ENCODE data around the gene RFT1.

Gene RFT1

GRCh38 chr3:53142986-53143385 is 12.8 kb upstream of the RFT1 start:
- Histone ChIP-seq H3K4me2 (ENCODE audit: low read length) (no peak overlapping the region), H3K36me3 (ENCODE audit: insufficient read depth, low read length) (no peaks in the 10 kb centered on the region), H3K27ac (ENCODE audit: low read depth, low read length, poor library complexity, severe bottlenecking) (no peak overlapping the region), H3K79me2 (ENCODE audit: insufficient read depth, low read length) (no peaks in the 10 kb centered on the region), H2AFZ (ENCODE audit: low read length) (no peak overlapping the region), H3K9ac (ENCODE audit: low read length) (no peak overlapping the region), H3K4me3 (ENCODE audit: low read depth, low read length, poor library complexity, severe bottlenecking) (no peak overlapping the region), H4K20me1 (ENCODE audit: insufficient read depth, low read length) (no peaks in the 10 kb centered on the region), H3F3A (ENCODE audit: insufficient read depth, low read length) (no peaks in the 10 kb centered on the region), H3K4me1 (ENCODE audit: insufficient read depth, low read length, severe bottlenecking) (peaks cover 6% of the 10 kb centered on the region), H3K27me3 (ENCODE audit: insufficient read depth, low read length) (no peaks in the 10 kb centered on the region), H3K9me3 (ENCODE audit: low read length) (no peaks in the 10 kb centered on the region), H3K9me2 (ENCODE audit: low read depth, low read length) (no peaks in the 10 kb centered on the region)
- TF ChIP-seq EZH2 (IDR thresholded peaks at IDR 0.05; ENCODE audit: borderline replicate concordance, low read length), result no peak
- TF ChIP-seq CTCF (IDR thresholded peaks at IDR 0.05; ENCODE audit: low read length), result no peak

- no peak overlapping the region for H3K4me3 ChIP-seq (ENCODE audit: low read depth, low read length, poor library complexity, severe bottlenecking)
- no peak overlapping the region for H3K27ac ChIP-seq (ENCODE audit: low read depth, low read length, poor library complexity, severe bottlenecking)
- H3K36me3 ChIP-seq (ENCODE audit: insufficient read depth, low read length), result no peaks in the 10 kb centered on the region
- H3K4me1 ChIP-seq (ENCODE audit: insufficient read depth, low read length, severe bottlenecking), result peaks cover 10% of the 10 kb centered on the region
- H3K27me3 ChIP-seq (ENCODE audit: insufficient read depth, low read length), result no peaks in the 10 kb centered on the region
- no peak overlapping the region for H2AFZ ChIP-seq (ENCODE audit: low read length)
- H3K9me2 ChIP-seq (ENCODE audit: low read depth, low read length), result no peaks in the 10 kb centered on the region
- no peak overlapping the region for H3K4me2 ChIP-seq (ENCODE audit: low read length)
- H3K79me2 ChIP-seq (ENCODE audit: insufficient read depth, low read length), result no peaks in the 10 kb centered on the region
- H4K20me1 ChIP-seq (ENCODE audit: insufficient read depth, low read length), result no peaks in the 10 kb centered on the region
- TF ChIP-seq EZH2 (IDR thresholded peaks at IDR 0.05; ENCODE audit: borderline replicate concordance, low read length), result no peak
- no peak for TF ChIP-seq CTCF (IDR thresholded peaks at IDR 0.05; ENCODE audit: low read length)
- no peaks in the 10 kb centered on the region for H3K9me3 ChIP-seq (ENCODE audit: low read length)
- no peak overlapping the region for H3K9ac ChIP-seq (ENCODE audit: low read length)
- no peaks in the 10 kb centered on the region for H3F3A ChIP-seq (ENCODE audit: insufficient read depth, low read length)
Measured at GRCh38 chr3:53140847-53141845, 10.9 kb upstream of the RFT1 start.

- H4K20me1 ChIP-seq (ENCODE audit: insufficient read depth, low read length), result no peaks in the 10 kb centered on the region
- H3K4me1 ChIP-seq (ENCODE audit: insufficient read depth, low read length, severe bottlenecking), result peaks cover 10% of the 10 kb centered on the region
- H3K27me3 ChIP-seq (ENCODE audit: insufficient read depth, low read length), result no peaks in the 10 kb centered on the region
- no peaks in the 10 kb centered on the region for H3K9me3 ChIP-seq (ENCODE audit: low read length)
- no peaks in the 10 kb centered on the region for H3K36me3 ChIP-seq (ENCODE audit: insufficient read depth, low read length)
- H3F3A ChIP-seq (ENCODE audit: insufficient read depth, low read length), result no peaks in the 10 kb centered on the region
- H2AFZ ChIP-seq (ENCODE audit: low read length), result no peak overlapping the region
- H3K4me2 ChIP-seq (ENCODE audit: low read length), result no peak overlapping the region
- H3K9ac ChIP-seq (ENCODE audit: low read length), result no peak overlapping the region
- no peaks in the 10 kb centered on the region for H3K79me2 ChIP-seq (ENCODE audit: insufficient read depth, low read length)
- no peak overlapping the region for H3K27ac ChIP-seq (ENCODE audit: low read depth, low read length, poor library complexity, severe bottlenecking)
- no peak overlapping the region for H3K4me3 ChIP-seq (ENCODE audit: low read depth, low read length, poor library complexity, severe bottlenecking)
- no peak for TF ChIP-seq EZH2 (IDR thresholded peaks at IDR 0.05; ENCODE audit: borderline replicate concordance, low read length)
- H3K9me2 ChIP-seq (ENCODE audit: low read depth, low read length), result no peaks in the 10 kb centered on the region
Measured at GRCh38 chr3:53139906-53140846, 9.9 kb upstream of the RFT1 start.

All from OCI-LY1 (cell line).